K562 (cell line): Measurements from ENCODE around the gene ATAD3B. TPM values are rescaled to one million over a fixed set of nuclear protein-coding genes. Genes with fewer than 3 reads are reported as not detected.

Experiments used
- ATAC-seq: fragments of 200-7000 bp; cut with Tn5 transposase; 3 replicates; pipeline ENCODE4 v1.9.1; 2020; ENCODE audit warnings: moderate library complexity
- BruUV-seq: library from RNA; stranded (reverse); fragments of 400-500 nt; replicated peaks from 2 replicates; lab custom pipeline; 2021; lab: Mats Ljungman, UMichigan
- CTCF ChIA-PET: fragments of 300-600 bp; formaldehyde crosslinking; extraction: SDS; loops from one replicate; lab custom pipeline; 2021; ENCODE audit warnings: low intra/inter-chr PET ratio; lab: Yijun Ruan, JAX
- POLR2A ChIA-PET: fragments of 300-600, 350-650 bp; sonication (Branson Sonifier 250); formaldehyde crosslinking; extraction: SDS; loops from one replicate; lab custom pipeline; 2021; ENCODE audit warnings: antibody characterized with exemption, inconsistent platforms; lab: Yijun Ruan, JAX
- DNase-seq, 4 experiments: peaks; one replicate each; pipeline versions ENCODE4 v3.0.0 to v3.0.0-alpha.2; 2011 to 2018; ENCODE audit warnings: low spot score in 3 of 4, mixed read lengths in 3 of 4; ENCODE audit errors: extremely low read depth in 1 of 4
- FAIRE-seq: peaks from 2 replicates; lab custom pipeline; 2011; peaks lifted over from hg19 to GRCh38; lab: Jason Lieb, UNC
- H2AFZ ChIP-seq: 2 replicates; pipeline ENCODE4 v1.6.0; 2011; ENCODE audit warnings: low read depth, low read length, control low read depth, inconsistent platforms
- H3K27ac ChIP-seq: fragments of 200-600 bp; 3 replicates; pipeline ENCODE4 v1.8.0; 2011; ENCODE audit warnings: low read depth, mild to moderate bottlenecking, control low read depth, inconsistent platforms, low read length, moderate library complexity, mixed read lengths; ENCODE audit errors: extremely low read depth
- H3K27me3 ChIP-seq, 2 experiments: fragments of 300-600 bp in 1 of 2; 2 replicates in 1 of 2; 3 replicates in 1 of 2; pipeline versions ENCODE4 v1.6.0 to v1.8.0; 2011; ENCODE audit warnings: inconsistent platforms in 2 of 2, low read length in 2 of 2, mild to moderate bottlenecking in 1 of 2, mixed read lengths in 1 of 2, moderate library complexity in 1 of 2; ENCODE audit not compliant: control insufficient read depth in 2 of 2, insufficient read depth in 2 of 2
- H3K36me3 ChIP-seq: fragments of 300-600 bp; 3 replicates; pipeline ENCODE4 v1.8.0; 2011; ENCODE audit warnings: mild to moderate bottlenecking, low read length, inconsistent platforms; ENCODE audit not compliant: control insufficient read depth, insufficient read depth
- H3K4me1 ChIP-seq, 2 experiments: fragments of 200-600 bp in 1 of 2; replicated peaks in 1 of 2; 2 replicates in 1 of 2; 3 replicates in 1 of 2; pipeline versions ENCODE4 v1.5.1 to v1.8.0; 2011; ENCODE audit warnings: inconsistent platforms in 2 of 2, low read length in 2 of 2, mild to moderate bottlenecking in 1 of 2, mixed read lengths in 1 of 2, moderate library complexity in 1 of 2; ENCODE audit not compliant: control insufficient read depth in 2 of 2, insufficient read depth in 2 of 2
- H3K4me2 ChIP-seq: 2 replicates; pipeline ENCODE4 v1.6.1; 2011; ENCODE audit warnings: low read length, control low read depth, inconsistent platforms, mixed read lengths; ENCODE audit not compliant: insufficient read depth
- H3K4me3 ChIP-seq: fragments of 200-600 bp; sonication (generic), shearing (Covaris generic); 2 replicates; pipeline ENCODE4 v1.5.1; 2016; ENCODE audit warnings: control low read depth, inconsistent platforms
- H3K79me2 ChIP-seq: fragments of 200-600 bp; 3 replicates; pipeline ENCODE4 v1.8.0; 2011; ENCODE audit warnings: low read length, inconsistent platforms; ENCODE audit not compliant: control insufficient read depth, insufficient read depth
- H3K9ac ChIP-seq, 2 experiments: 2 replicates each; pipeline versions ENCODE4 v1.6.0 to v1.6.1; 2011; ENCODE audit warnings: low read depth in 2 of 2, low read length in 2 of 2, control low read depth in 1 of 2, inconsistent platforms in 1 of 2, mild to moderate bottlenecking in 1 of 2, mixed read lengths in 1 of 2; ENCODE audit not compliant: insufficient read depth in 1 of 2
- H3K9me1 ChIP-seq: one replicate; pipeline ENCODE4 v1.6.0; 2011; ENCODE audit warnings: inconsistent platforms, mild to moderate bottlenecking, low read length, moderate library complexity; ENCODE audit not compliant: control insufficient read depth, insufficient read depth
- H3K9me3 ChIP-seq: replicated peaks from 2 replicates; pipeline ENCODE4 v1.5.1; 2011; ENCODE audit warnings: low read depth, low read length, inconsistent platforms; ENCODE audit not compliant: control insufficient read depth, insufficient read depth
- H4K20me1 ChIP-seq: replicated peaks from 2 replicates; pipeline ENCODE4 v1.6.1; 2011; ENCODE audit warnings: low read length, inconsistent platforms, mixed read lengths; ENCODE audit not compliant: control insufficient read depth, insufficient read depth
- ATF4 ChIP-seq: fragments of 450-650 bp; formaldehyde crosslinking; IDR thresholded peaks from 2 replicates; pipeline ENCODE4 v1.4.0; 2022; ENCODE audit warnings: mild to moderate bottlenecking, moderate library complexity
- EP400 ChIP-seq: fragments of 450-650 bp; IDR thresholded peaks from 2 replicates; pipeline ENCODE4 v1.6.1; 2017; ENCODE audit warnings: antibody characterized with exemption, mild to moderate bottlenecking, moderate library complexity
- PATZ1 ChIP-seq: fragments of 250-450 bp; sonication (Bioruptor Pico); IDR thresholded peaks from 2 replicates; pipeline ENCODE4 v1.5.0; 2020; ENCODE audit warnings: mild to moderate bottlenecking, borderline replicate concordance
- POLR2G ChIP-seq: fragments of 200-400 bp; formaldehyde crosslinking; IDR thresholded peaks from 2 replicates; pipeline ENCODE4 v1.6.1; 2017; ENCODE audit warnings: low read depth, mild to moderate bottlenecking, antibody characterized with exemption, low read length, moderate library complexity
- WGBS: fragments of 100-300 bp; shearing (Covaris generic); methylation state at CpG from one replicate; pipeline ENCODE4 v1.1.6; 2016; ENCODE audit warnings: low coverage, mixed read lengths; ENCODE audit not compliant: insufficient coverage; ENCODE audit errors: missing lambda C conversion rate; 5-methylcytosine and 5-hydroxymethylcytosine counted together
- in situ Hi-C: fragments of 300-500 bp; cut with MboI; formaldehyde crosslinking; loops from 4 replicates; pipeline ENCODE4 v1.15.0; 2018; ENCODE audit warnings: inconsistent platforms, mixed read lengths
- intact Hi-C: fragments of 100-400 bp; cut with micrococcal nuclease; formaldehyde crosslinking; loops from 2 replicates; pipeline ENCODE4 v1.14.2; 2022
- polyA plus RNA-seq, 8 experiments: library from polyadenylated mRNA; depleted of rRNA in 4 of 8; stranded (reverse) in 5 of 8; unstranded in 3 of 8; fragments of >200 nt; fragmentation: Nextera tagmentation in 2 of 8; fragmentation: Illumina TruSeq in 1 of 8; extraction: Ambion mirVana in 2 of 8; extraction: Trizol in 1 of 8; gene quantifications; 2 replicates each; pipeline versions ENCODE4 v1.2.1 to v1.2.3, GENCODE V29; 2011 to 2014; ENCODE audit warnings: inconsistent platforms in 1 of 8, missing spikeins in 1 of 8
- total RNA-seq, 7 experiments: library from RNA; depleted of rRNA in 6 of 7; stranded (reverse); fragments of >200 nt in 6 of 7; fragmentation: Illumina TruSeq in 2 of 7; extraction: Trizol in 2 of 7; gene quantifications; 2 replicates each; pipeline versions ENCODE4 v1.2.1 to v1.2.3, GENCODE V29; 2011 to 2021; ENCODE audit warnings: low replicate concordance in 1 of 7

Gene ATAD3B
- total and polyA plus RNA-seq, 9 of the 15 experiments (the other 6 are each of a cell fraction or from before 2014, with no cell fraction given) = 0.07 to 113 (median 27.7) TPM

GRCh38 chr1:1489861-1490260 is 18.3 kb downstream of the ATAD3B start (continued):
- TF ChIP-seq PATZ1 (CRISPR knock-in tag) (no peak), EP400 (no peak)

- in situ Hi-C loops (no loop called here), intact Hi-C loops (no loop called here)
- H3K4me3 ChIP-seq = no peak overlapping the region
- H4K20me1 ChIP-seq = no peaks in the 10 kb centered on the region
- 97% methylated on average over 16 of the region's 25 CpGs for WGBS
- DNase-seq (peak in 2 of 4 experiments; percentile 8 to 9), ATAC-seq (no peak), FAIRE-seq (no peak)
- ChIA-PET CTCF (no interaction called here), POLR2A (interaction anchor here (0.6 to 1.5 kb wide), 2 partner anchors 8 to 14 kb away, joined by 3 to 5 read pairs; no protein-coding TSS in a partner anchor)
- peaks cover 16% of the 10 kb centered on the region for H3K9me3 ChIP-seq
- no TSS peak for BruUV-seq
- H3K79me2 ChIP-seq = no peaks in the 10 kb centered on the region
- H3K9me1 ChIP-seq = no peaks in the 10 kb centered on the region
- H2AFZ ChIP-seq = no peak overlapping the region
- no peak overlapping the region for H3K4me2 ChIP-seq
- no peak overlapping the region for H3K27ac ChIP-seq
- H3K36me3 ChIP-seq = peaks cover 91% of the 10 kb centered on the region; the same call in 2 of the 3 replicates
- H3K4me1 ChIP-seq = peaks cover 0 to 4% of the 10 kb centered on the region in 2 experiments; a peak in 1 of 5 replicates
- H3K9ac ChIP-seq = no peak overlapping the region
- no peaks in the 10 kb centered on the region for H3K27me3 ChIP-seq
- TF ChIP-seq POLR2G = peak; percentile 51; the same call in 1 of the 2 replicates
- TF ChIP-seq ATF4 (CRISPR knock-in tag) = no peak
Measured at GRCh38 chr1:1490633-1491230, 19.2 kb downstream of the ATAD3B start.
